HG03060 (cell line): ENCODE data around the gene THADA.
"Not testable (repeated sequence)": the region's sequence is repeated elsewhere in the genome, so short reads cannot be mapped to it uniquely, and the experiment has no call there.

Experiments
- ATAC-seq: cut with Tn5 transposase; IDR thresholded peaks from one replicate; pipeline ENCODE4 v1.9.1; 2021; ENCODE audit warnings: low read depth, moderate number of reproducible peaks; ENCODE audit not compliant: unreplicated experiment

THADA gene

DNA sequence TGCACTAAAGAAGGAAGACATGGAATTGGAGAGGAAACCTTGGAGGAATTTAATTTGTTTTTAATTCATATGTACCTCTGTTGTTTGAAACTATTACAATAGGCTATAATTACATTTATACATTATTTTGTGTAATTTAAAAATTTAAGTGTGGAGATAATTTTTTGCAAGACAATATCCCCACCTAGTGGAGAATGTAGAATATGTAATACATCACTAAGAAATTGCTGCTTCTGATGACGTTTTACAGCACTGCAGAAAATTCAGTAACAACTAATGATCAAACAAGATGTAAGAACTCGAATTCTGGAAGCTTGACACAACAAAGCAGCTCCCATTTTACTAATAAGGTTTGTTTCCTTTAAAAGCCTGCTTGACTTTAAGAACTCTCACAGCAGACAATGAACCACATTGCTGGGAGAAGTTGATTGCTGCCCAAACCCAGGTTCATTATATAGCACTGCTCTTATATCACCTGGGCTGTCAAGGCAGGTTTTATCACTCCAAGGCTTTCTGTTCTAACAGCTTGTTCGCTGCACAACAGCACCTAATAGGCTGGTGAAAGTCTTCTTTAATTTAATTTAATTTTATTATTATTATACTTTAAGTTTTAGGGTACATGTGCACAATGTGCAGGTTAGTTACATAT, 53.4 kb downstream of the THADA start:
- no peak for ATAC-seq

DNA sequence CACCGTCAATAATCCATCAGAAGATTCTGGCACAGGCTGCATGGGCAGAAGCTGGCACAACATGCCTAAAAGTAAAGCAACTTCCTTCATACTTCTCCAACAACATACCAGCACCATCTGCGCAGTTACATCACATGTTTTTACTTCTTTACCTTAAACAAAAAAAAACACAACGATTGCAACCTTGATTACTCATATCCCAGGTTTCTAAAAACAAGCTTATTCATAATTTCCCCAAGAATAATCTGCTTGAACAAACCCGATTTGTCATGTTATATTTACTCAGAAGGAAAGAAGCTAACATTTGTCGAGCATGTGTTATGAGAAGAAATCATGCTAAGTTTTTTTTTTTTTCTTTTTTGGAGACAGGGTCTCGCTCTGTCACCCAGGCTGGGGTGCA, 54.7 kb downstream of the THADA start:
- no peak for ATAC-seq

DNA sequence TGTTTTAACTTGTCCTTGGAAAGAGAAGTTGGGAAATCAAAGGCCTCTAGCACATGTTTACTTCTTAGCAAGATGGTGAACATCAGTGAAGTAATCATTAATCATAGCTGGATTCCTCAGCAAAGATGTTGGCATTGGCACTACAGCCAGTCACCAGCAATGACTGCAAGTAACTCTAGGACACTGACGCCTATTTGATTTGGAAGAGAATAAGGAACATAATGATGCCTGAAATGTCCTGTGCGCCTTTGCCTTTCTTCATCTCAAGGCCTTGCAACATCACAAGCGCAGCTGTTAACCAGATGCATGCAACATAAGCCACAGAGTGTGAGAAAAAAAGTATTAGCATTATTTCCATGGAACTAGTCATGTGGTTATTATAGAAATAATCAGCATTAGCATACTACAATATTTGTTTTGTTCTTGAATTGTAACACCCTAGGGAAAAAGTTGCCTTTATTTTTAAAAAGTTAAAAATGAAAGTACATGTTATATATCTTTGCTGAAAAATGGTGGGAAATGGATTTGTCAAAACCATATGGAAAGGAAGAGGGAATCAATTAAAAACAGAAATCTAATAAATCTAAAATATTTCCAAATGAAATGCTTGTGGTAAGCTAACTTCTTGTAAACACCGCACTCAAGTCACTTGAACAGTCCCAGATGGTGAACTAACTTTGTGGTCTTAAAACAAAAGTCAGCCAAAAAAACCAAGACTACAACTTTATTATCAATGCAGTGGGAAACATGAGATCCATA, 55.6 kb downstream of the THADA start:
- no peak for ATAC-seq

DNA sequence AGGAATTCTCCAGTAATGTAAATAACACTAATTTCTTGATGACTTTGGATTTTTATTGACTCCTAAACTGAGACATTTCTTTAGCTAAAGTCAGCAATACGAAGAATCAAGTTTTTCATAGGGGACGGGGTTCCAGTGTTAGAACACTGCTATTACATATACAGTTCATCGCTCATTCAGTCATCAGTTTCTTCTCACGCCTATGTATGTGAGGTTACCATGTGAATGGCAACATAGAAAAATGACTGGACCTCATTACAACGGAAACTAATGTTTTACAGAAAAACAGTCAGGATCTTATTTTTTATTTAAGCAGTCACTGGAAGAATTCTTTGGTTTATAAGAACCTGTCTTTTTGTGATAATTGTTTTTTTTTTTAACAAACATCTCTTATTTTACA, 56.4 kb downstream of the THADA start:
- no peak for ATAC-seq

DNA sequence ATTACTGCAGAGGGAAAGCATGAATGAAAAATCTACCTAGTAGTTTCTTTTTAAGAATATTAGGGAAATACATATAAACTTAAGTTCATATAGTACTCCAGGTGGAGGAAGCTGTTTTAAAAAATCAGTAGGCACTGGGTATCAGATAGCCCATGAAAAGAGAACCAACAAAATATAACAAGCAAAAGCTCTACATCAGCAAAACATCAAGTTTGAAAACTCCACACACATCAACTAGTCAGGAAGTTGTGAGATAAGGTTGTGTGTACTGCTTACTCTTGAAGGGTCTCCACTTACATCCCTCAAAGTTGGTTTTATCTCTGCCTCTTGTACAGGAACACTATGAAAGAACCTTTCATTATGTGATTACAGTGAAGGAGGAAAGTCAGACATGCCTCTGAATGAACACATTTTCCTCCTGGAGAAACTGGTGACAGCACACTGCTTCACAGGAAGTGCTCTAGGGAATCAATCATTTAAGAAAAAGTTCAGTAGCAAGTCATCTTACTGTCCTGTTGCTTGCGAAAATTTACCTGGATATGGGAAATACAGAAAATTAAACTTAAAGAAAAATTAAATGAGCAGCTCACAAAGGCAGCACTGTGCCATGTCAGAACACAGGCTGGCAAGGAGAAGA, 57.7 kb downstream of the THADA start:
- ATAC-seq, result no peak

DNA sequence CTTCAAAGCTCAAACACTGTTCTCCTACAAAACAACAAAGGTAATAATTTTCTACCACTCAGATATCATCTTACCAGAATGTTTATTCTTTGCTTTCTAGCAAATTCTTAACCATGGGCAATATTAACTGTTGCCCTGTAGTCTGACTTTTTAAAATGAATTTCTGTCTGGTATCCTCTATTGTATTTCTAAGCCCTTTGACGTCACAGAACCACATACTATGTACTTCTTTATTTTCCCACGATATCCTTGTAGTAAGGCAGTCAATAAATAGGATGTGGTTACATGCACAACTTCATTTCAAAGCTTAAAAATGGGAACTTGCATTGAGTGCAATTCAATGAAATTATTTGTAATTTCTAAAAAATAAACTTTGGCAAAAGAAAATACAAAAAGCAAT, 58.7 kb downstream of the THADA start:
- ATAC-seq, result no peak

DNA sequence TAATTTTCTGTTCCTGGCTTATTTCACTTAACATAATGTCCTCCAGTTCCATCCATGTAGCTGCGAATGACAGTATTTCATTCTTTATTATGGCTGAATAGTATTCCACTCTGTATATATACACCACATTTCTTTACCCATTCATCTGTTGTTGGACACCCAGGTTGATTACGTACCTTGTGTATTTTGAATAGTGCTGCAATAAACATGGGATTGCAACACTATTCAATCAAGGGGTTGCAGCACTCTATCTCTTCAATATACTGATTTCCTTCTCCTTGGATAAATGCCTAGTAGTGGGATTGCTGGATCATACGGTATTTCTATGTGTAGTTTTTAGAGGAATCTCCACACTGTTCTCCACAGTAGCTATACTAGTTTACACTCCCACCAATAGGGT, 61.3 kb downstream of the THADA start:
- no peak for ATAC-seq

DNA sequence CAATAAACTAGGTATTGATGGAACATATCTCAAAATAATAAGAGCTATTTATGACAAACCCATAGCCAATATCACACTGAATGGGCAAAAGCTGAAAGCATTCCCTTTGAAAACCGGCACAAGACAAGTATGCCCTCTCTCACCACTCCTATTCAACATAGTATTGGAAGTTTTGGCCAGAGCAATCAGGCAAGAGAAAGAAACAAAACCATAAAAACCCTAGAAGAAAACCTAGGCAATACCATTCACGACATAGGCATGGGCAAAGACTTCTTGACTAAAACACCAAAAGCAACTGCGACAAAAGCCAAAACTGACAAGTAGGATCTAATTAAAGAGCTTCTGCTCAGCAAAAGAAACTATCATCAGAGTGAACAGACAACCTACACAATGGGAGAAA, 63.3 kb downstream of the THADA start:
- ATAC-seq, result not testable (repeated sequence)

DNA sequence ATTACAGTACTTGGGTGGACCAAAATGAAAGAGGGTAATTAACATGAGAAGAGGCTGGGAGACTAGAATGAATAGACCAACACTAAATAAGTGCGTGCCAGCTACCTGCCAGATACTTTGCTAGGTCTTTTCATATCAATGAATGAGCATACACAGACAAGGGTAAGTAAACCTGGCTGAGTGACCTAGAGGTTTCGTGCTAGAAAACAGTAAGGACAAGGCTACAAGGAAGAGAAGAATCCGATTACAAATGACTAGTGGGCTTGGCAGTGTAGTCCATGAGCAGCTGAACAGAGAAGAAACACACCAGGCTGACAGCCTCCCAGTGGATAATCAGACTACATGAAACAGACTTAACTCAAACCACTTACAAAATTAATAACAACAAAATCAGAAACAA, 64.6 kb downstream of the THADA start:
- no peak for ATAC-seq

DNA sequence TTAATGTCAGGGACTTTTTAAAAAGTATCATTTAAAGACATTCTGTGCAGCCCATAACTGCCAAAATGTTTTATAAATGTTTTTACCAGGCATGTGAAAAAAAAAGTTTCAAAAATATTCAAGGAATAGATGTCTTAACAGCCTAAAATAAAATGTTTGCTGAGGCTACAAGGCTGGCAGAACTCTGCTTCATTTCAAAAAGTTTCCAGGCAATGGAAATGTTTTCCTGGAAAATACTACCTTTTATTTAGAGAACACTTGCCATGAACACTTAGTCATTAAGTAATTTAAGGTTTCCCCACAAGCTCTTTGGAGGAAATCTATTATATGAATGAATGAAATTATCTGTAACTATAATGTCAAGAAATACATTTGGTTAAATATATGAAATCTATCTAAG, 68.8 kb downstream of the THADA start:
- no peak for ATAC-seq

DNA sequence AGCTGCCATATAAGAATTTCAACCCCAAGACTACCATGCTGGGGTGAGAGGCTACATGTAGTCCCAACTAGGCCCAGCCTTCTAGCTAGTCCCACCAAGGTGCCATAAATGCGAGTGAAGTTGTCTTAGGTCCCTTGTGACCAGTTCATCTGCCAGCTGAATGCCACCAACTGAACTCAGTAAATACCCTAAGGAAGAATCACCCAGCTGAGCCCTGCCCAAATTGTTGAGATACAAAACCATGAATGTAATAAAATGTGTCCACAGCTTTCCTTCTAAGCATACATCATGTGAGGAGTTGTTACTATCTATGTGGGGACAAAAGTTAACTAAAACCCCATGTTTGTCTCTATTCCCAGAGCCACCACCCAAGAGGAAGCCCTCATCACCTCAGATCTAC, 70.3 kb downstream of the THADA start:
- ATAC-seq, result no peak

DNA sequence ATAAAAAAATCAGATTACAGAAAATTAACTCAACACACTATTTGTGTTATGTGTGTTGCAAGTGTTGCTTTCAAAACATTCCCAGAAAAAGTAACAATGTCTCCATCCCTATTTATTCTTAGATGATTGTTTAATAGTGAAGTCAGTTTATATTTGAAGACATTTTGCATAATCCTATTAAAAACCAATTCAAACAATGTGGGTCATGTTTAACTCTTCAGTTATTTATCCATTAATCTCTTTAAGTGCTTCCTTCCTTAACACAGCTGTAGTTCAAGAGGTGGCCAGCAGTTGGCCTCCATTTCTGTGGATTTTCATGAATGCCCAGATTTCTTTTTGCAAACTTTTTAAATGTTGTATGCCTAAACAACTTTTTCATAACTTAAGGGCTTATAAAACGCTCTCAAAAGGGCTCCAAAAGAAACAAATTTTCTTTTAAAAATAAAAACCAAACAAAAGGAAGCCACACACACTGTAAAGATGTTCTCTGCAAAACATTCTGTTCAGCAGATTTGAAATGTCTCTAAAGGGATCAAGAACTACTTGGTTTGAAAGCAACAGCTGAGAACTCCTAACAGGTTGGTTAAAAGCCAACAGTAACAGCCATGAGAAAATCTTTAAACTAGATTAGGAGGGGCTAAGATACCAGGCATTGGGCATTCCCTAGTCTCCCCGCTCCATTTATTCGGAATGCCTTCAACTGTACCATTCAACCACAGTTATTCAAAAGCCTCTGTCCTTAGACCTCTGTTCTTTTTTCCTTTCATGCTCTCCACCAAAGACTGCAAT, 71.5 kb downstream of the THADA start:
- no peak for ATAC-seq

DNA sequence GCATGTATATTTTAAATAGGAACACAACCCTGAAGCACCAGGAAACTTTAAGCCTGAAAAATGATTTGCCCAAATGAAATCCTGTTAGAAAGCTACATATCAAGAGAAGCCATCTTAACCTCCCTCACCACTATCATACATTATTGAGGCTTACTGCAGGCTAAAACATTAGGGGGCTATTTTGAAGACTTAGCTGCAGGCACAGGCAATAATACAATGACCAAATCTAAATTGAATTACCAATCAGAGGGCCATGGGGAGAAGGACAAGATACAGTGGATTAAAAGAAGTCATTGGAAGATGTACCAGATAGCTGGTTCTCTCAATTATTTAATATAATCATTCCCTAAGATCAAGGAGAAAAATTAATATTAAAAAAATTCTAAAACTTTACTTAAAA, 73.7 kb downstream of the THADA start:
- ATAC-seq, result no peak

DNA sequence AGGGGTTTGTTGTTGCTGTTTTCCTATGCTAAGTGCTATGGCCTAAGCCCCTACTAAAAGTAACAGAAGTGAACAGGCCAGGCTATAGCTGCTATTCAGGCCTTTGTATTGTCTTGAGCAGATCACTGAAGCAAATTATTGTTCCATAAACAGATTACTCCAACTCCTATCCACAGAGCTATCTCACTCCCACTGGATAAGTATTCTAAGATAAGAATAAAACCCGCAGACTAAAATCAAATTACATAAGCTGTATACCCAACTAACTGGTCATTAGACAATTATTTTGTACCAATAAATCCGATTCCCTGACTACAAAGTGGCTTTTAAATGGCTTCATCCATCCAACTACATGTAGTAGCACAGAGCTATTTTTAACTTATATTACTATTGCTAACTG, 74.3 kb downstream of the THADA start:
- ATAC-seq, result no peak

DNA sequence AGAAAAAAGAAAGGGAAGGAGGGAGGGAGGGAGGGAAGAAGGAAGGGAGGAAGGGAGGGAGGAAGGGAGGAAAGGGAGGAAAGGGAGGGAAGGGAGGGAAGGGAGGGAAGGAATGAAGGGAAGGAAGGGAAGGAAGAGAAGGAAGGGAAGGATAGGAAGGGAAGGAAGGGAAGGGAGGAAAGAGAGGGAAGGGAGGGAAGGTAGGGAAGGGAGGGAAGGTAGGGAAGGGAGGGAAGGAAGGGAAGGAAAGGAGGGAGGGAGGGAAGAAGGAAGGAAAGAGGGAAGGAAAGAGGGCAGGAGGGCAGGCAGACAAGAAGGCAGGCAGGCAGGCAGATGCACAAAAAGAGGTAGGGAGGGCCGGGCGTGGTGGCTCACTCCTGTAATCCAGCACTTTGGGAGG, 74.9 kb downstream of the THADA start:
- no peak for ATAC-seq

DNA sequence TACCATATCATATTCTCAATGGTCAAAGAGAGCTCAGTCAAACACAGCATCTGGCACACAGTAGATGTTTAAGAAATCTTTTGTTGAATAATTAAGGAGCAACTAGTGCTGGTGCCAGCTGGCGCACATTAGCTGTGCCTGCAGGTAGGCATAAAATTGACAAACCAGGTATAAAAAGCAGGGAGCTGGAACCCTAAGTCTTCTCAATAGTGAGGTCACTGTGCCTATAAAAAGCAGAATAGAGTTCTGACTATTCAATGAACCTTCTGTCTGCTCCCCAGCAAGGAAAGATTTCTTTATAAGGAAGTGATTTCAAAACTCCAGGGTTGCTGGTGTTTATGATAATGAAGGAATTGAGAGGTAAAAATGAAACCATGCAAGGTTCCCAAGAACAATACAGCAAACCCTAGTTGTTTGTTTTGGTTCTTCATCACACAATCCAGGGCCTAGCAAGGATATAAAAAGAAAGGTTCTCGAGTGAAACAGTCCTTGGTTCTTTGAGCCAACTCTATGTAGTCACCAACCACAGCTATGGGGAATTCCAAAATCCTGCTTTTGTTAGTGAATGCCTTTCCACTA, 76.1 kb downstream of the THADA start:
- ATAC-seq, result no peak

DNA sequence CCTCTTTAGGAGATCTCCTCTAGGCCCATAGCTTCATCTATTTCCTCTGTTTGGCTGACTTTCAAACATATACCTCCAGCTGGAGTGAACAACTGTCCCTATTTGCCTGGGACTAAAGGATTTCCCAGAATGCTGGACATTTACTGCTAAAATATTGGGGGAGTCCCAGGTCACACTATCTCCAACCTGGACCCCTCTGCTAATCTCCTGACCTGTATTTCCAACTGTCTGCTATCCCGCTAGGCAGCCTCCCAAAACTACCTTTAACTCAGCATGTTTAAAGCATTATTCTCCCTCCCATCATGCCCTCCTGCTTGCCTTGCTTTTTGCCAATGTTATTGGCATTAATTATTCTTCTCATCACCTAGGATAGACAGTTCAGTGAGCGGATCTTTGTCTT, 77.1 kb downstream of the THADA start:
- no peak for ATAC-seq

DNA sequence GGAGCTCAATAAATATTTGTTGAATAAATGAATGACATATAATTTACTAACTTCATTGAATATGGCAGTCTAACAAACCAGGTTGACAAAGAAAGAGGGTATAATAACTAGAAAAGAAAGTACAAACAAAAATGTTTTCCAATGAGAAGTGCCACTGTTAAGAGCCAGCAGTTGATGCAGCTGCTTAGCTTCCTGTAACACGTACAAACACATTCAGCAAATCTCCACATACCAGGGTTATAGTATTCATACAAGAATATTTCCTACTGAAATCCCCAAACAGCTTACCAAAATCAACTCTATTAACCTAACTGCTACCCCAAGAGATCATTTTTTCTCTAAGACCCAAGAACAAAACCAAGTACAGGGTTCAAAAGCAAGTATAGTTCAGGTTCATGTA, 77.7 kb downstream of the THADA start:
- no peak for ATAC-seq

DNA sequence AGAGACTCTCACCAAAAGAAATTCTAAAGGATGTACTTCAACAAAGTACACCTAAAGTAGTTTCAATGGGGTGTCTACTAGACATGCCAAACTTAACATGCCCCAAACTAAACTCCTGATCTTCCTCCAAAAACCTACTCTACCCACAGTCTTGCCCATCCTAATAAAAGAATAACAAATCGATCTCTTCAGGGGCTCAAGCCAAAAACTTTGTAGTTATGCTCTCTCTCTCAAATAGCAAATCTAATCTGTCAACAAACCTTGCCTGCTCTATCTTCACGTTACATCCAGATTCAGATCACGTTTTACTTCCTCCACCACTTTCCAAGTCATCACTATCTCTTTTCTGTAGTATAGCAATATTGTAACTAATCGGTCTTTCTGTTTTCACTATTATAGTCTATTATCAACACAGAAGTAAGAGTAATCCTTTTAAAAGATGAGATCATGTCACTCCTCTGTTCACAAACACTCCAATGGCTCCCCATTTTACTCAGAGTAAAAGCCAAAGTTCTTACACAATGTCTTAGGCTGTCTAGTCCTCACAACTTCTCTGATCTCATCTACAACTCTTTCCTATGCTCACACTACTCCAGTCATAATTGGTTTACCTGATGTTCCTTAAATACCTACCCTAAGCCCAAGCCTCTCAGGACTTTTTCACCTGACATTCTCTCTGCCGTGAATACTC, 79.9 kb downstream of the THADA start:
- ATAC-seq, result no peak

DNA sequence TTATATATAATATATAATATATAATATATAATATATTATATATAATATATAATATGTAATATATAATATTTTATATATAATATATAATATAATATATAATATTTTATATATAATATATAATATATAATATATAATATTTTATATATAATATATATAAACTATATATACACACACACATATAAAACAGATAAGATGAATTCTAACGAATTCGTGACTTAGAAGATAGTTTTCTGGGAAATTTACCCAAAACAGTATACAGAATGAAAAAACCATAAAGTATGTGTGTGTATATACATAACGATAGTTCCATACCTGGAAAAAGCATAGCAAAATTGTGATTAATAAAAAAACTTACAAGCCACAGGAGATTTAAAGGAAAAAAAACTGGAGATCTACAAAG, 80.6 kb downstream of the THADA start:
- ATAC-seq, result no peak
